Amniotic epithelial cell (primary cell): Measurements from ENCODE around the gene KLHDC9.
"Not testable (repeated sequence)": the region's sequence is repeated elsewhere in the genome, so short reads cannot be mapped to it uniquely, and the experiment has no call there.

Experiments used
- DNase-seq: peaks from one replicate; pipeline ENCODE4 v3.0.0-alpha.2; 2010; ENCODE audit warnings: low read depth

KLHDC9 gene

GRCh38 chr1:161096015-161096414 lies 2.1 kb upstream of the KLHDC9 start:
- no peak for DNase-seq

GRCh38 chr1:161096530-161096929 lies 1.6 kb upstream of the KLHDC9 start:
- peak; percentile 73 for DNase-seq

- no peak for DNase-seq
Observed at GRCh38 chr1:161099090-161099802, 1.1 kb downstream of the KLHDC9 start.

- no peak for DNase-seq
Observed at GRCh38 chr1:161100556-161100955, 2.4 kb downstream of the KLHDC9 start.

- DNase-seq = peak; percentile 64
Observed at GRCh38 chr1:161106431-161106830, 8.3 kb downstream of the KLHDC9 start.

GRCh38 chr1:161111117-161111516 lies 13.0 kb downstream of the KLHDC9 start:
- DNase-seq = no peak

- DNase-seq = no peak
Observed at GRCh38 chr1:161111527-161111926, 13.4 kb downstream of the KLHDC9 start.

GRCh38 chr1:161113915-161114314 lies 15.8 kb downstream of the KLHDC9 start:
- no peak for DNase-seq

GRCh38 chr1:161114556-161114955 lies 16.4 kb downstream of the KLHDC9 start:
- DNase-seq = no peak

- peak; percentile 94 for DNase-seq
Observed at GRCh38 chr1:161115132-161115711, 17.1 kb downstream of the KLHDC9 start.

- DNase-seq = not testable (repeated sequence)
Observed at GRCh38 chr1:161115961-161116360, 17.8 kb downstream of the KLHDC9 start.

GRCh38 chr1:161117759-161118581 lies 19.8 kb downstream of the KLHDC9 start, which contains the start of the genes NIT1 and PFDN2:
NIT1 (plus strand) TSS chr1:161118105; CDS start chr1:161118177, 72 bp downstream.
PFDN2 (minus strand) TSS chr1:161118037; CDS start chr1:161118026, 11 bp downstream.
- DNase-seq = peak; percentile 74

GRCh38 chr1:161119092-161119903 lies 21.1 kb downstream of the KLHDC9 start:
- DNase-seq = peak; percentile 90

GRCh38 chr1:161121042-161121650 lies 23.0 kb downstream of the KLHDC9 start:
- DNase-seq = no peak

GRCh38 chr1:161121834-161122233 lies 23.7 kb downstream of the KLHDC9 start:
- no peak for DNase-seq

GRCh38 chr1:161122967-161123366 lies 24.8 kb downstream of the KLHDC9 start:
- DNase-seq = no peak

GRCh38 chr1:161127649-161128048 lies 29.5 kb downstream of the KLHDC9 start:
- no peak for DNase-seq

GRCh38 chr1:161128591-161129420 lies 30.6 kb downstream of the KLHDC9 start:
- no peak for DNase-seq

- DNase-seq = no peak
Observed at GRCh38 chr1:161130266-161130665, 32.1 kb downstream of the KLHDC9 start.
